NCI-H2227 treated with DMSO at 0.1 percent for 48 hours (cell line): ENCODE data around the gene CATSPERB.
"Not testable (repeated sequence)": the region's sequence is repeated elsewhere in the genome, so short reads cannot be mapped to it uniquely, and the experiment has no call there.

Experiments
- DNase-seq: peaks from one replicate; lab custom pipeline; 2025; lab: John Stamatoyannopoulos, UW

Gene CATSPERB

DNA sequence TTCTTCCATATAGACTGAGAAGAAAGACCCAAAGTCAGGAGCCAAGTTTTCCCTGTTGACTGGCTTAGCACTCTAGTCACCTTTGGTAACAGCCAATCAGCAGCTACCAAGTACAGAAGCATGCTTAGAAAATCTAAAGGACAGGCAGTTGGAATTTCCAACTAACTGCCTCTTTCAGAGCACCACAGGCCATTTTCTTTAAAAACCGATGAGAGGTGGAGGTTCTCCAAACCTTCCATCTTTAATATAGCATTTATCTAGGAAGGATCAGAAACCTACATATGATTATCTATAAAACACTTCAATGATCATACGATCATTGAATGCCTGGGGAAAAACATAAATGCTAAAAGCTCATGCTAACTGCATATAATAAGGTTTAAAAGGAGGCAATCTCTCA lies at the start of gene CATSPERB:
Gene CATSPERB (minus strand): TSS at position 101 of the 400 bp plus-strand sequence. CDS start 2,607 bp downstream, outside the sequence.
- no peak for DNase-seq

- no peak for DNase-seq
Measured at GRCh38 chr14:91780452-91780851, 48.6 kb upstream of the CATSPERB start.

GRCh38 chr14:91778217-91778616 lies 46.3 kb upstream of the CATSPERB start:
- DNase-seq = no peak

GRCh38 chr14:91774140-91775096 lies 42.5 kb upstream of the CATSPERB start:
- no peak for DNase-seq

GRCh38 chr14:91770185-91770584 lies 38.3 kb upstream of the CATSPERB start:
- DNase-seq = no peak

DNA sequence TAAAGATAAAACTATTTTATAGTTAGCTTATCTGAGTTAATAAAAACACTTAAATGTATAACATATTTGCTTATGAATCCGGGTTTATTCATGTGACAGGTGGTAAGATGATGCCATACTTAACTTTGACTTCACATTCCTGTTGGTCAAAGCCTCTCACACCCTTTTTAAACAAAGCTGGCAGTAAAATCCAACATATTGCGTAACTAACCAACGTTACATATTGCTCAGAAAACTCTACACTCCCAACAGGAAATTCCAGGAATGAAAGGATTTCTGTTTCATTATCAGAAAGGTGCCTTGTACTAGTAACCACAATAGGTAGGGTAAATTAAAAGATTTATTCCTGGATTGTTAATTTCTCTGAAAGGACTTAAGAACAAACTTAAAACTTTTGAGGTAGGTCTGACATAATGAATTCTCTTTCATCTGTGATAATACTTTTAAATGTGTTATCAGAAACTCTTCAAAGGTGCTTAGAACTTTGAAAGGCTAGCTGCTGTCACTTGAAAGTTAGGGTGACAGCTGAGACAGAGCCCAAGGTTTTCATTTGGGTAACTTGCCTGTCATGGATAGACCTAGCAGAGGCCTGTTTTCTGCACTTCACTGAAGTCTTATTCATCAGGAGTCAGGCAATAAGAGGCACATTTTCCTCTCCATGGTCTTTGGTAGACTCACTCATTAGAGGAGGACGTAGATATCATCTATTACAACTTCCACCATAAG lies 23.8 kb upstream of the CATSPERB start:
- DNase-seq = no peak

- DNase-seq = no peak
Measured at GRCh38 chr14:91754819-91755218, 22.9 kb upstream of the CATSPERB start.

DNA sequence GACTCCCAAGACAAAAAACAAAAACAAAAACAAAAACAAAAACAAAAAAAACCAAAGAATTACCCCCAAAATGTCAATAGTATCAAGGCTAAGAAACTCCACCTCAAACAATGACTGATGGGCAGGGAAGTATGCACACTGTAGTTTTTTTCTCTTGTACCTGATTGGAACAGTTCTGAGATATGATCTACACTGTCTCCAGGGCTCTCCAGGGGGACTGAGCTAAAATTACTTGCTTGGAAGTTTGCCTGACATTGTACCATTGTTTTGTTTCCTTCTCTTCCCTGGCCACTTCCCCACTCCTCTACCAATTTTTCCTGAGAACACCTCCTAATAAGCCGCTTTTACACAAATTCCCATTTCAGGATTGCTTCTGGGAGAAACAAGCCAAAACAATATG lies 22.3 kb upstream of the CATSPERB start:
- DNase-seq = no peak

DNA sequence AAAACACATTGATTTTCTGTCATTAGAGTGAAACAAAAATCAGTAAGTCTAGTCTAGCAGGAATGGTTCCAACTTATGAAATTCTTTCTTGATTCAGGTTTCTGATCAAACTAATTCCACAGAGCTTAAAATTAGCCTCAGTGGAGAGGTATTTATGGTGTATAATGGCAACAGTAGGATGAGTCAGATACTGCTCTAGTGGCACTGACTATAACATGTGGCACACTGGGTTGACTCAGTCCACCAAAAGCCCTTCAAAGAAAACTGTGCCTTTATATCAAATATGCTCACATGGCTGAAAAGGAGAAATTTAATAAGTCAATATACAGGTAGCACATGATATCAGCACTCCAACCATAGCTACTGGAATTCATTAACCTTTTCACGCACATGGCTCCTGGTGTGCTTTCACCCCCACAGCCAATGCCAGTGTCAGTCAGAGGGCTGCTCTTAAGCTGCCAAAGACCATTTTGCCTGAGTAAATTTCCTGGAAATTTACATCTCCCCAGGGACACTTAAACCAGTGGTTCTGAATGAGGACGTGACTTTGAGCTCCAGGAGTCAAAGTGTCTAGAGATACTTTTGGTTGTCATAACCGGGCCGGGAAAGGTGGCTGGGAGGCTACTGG lies 21.7 kb upstream of the CATSPERB start:
- DNase-seq = no peak

- DNase-seq = no peak
Measured at GRCh38 chr14:91752961-91753360, 21.1 kb upstream of the CATSPERB start.

DNA sequence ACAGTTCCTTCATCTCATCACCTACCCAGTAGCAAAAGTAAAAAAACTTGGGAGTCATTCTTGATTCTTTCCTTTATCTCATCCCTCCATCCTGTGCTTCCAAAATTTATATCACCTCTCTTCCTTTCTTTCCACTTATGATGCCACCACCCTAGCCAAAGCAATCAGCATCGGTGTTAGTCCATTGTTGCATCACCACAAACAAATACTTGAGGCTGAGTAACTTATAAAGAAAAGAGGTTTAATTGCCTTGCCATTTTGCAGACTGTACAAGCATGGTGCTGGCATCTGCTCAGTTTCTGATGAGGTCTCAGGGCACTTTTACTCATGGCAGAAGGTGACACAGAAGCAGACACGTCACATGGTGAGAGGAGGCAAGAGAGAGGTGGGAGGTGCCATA lies 19.8 kb upstream of the CATSPERB start:
- no peak for DNase-seq

GRCh38 chr14:91750634-91751198 lies 18.8 kb upstream of the CATSPERB start:
- no peak for DNase-seq

- DNase-seq = no peak
Measured at GRCh38 chr14:91749868-91750267, 18.0 kb upstream of the CATSPERB start.

GRCh38 chr14:91748049-91748448 lies 16.2 kb upstream of the CATSPERB start:
- no peak for DNase-seq

DNA sequence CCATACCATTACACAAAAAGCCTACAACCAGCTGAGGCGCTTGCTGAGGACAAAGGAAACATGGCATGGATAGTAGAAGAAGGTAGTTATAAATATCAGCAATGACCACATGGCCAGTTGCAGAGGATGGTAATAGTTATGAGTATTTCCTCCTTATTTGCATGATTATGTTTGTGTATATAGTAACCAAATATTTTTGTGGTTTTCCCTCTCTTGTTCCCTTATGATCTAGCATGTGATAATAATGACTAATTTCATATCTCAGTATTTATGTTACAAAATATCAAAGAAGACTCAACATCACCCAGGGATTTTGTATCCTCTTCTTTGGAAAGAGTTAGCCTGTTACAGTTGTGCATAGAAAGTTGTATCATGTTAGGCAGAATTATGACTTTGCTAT lies 13.5 kb upstream of the CATSPERB start:
- no peak for DNase-seq

- DNase-seq = no peak
Measured at GRCh38 chr14:91744068-91744480, 12.2 kb upstream of the CATSPERB start.

DNA sequence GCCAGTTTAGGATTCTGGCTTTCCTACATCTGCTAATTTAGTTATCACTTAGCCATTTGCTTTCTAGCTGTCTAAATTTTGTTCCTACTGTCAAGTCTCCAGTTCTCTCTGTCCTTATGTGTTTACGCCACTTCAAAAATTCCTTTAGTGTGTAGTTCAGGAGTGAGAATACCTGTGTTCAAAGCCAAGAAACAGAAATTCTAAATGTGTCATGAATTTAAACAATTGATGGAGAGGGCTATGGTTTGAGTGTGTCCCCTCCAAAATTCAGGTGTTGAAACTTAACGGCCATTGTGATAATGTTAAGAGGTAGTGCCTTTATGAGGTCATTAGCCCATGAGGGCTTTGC lies 11.4 kb upstream of the CATSPERB start:
- DNase-seq = no peak

DNA sequence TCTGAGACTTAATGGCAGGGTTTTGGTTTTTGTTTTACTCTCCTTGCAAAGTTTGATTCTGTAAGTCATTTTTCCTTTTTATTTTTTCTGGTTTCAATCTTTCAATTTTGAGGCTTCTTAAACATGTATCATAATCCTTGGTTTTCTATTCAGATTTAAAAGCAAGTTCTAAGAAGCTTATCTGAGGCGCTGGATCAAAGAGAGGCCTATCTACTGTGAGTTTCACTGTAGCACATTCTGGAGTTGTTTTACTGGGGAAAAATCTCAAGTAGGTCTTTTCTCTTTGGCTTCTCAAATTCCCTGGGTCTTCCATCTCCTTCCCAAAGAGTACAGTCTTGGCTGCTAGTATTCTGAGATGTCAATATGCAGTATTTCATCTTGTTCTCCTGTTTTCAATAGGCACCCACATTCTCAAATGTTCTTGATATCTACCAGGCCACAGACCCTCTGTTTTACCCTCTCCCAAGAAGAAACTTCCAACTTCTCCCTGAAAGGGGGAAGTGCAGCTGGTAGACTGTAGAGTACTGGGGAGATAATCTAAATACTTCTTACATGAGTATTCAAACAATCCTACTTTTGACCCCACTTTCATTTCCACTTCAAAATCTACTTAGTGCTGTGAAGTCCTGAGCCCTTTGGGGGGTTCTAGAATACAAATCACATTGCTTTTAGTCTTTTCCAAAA lies 10.9 kb upstream of the CATSPERB start:
- no peak for DNase-seq

- DNase-seq = not testable (repeated sequence)
Measured at GRCh38 chr14:91739867-91740266, 8.0 kb upstream of the CATSPERB start.

- no peak for DNase-seq
Measured at GRCh38 chr14:91737619-91738018, 5.7 kb upstream of the CATSPERB start.

DNA sequence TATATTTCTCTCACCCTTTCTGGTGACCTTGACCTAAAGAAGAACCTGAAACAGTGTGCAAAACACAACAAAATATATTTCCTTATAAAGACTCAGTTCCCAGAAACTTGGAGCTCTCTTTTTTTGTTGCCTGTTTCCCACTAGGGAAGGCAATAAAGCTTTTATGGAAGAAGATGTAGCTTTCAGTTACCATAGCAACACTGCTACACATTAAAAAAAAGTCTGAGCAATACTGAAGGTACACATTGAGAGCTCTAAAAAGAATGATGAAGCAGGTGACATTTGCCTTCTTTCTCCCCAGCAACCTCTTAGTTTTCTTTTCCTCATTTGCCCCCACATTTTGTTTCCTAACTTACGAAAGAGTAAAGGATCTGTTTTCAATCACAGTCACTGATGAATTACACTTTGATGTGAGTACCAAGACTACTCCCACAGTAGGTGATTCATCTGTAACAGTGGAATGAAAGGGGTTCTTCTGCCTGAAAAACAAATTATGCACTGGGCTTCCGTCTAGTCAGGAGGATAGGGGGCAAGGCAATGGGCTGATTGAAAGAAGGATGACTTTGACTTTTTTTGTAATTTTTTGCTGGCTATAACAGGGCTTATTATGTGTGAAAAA lies 1.1 kb upstream of the CATSPERB start:
- DNase-seq = no peak
